ENCODE data around the gene MR1.
"Not testable (repeated sequence)": the region's sequence is repeated elsewhere in the genome, so short reads cannot be mapped to it uniquely, and the experiment has no call there.

Gene MR1

DNA sequence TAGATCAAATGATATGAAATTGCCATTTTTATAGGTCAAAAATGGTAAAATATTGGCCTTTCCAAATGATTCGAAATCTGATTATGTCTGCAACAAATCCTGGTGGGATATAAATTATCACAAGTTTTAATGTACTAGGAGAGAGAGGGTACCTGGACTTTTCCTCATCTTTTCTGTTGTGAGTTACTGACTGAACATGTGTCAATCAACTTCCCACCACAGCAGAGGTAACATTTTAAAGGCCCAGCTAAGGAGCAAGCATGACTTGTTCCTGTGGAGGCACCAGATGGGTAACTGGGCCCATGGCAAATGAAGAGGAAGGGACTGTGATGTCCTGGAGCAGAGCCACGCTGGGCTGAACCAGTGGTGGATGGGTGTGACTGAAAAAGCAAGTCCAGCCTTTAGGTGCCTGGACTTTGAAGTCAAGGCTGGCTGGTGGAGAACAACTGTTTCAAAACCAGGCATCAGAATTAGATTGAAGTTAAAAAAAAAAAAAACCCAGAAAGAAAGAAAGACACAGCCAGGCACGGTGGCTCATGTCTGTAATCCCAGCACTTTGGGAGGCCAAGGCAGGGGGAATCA lies 6.6 kb downstream of the MR1 start:
- no peak for DNase-seq (ENCODE audit: low read depth)
- TF ChIP-seq, protein P1, sequence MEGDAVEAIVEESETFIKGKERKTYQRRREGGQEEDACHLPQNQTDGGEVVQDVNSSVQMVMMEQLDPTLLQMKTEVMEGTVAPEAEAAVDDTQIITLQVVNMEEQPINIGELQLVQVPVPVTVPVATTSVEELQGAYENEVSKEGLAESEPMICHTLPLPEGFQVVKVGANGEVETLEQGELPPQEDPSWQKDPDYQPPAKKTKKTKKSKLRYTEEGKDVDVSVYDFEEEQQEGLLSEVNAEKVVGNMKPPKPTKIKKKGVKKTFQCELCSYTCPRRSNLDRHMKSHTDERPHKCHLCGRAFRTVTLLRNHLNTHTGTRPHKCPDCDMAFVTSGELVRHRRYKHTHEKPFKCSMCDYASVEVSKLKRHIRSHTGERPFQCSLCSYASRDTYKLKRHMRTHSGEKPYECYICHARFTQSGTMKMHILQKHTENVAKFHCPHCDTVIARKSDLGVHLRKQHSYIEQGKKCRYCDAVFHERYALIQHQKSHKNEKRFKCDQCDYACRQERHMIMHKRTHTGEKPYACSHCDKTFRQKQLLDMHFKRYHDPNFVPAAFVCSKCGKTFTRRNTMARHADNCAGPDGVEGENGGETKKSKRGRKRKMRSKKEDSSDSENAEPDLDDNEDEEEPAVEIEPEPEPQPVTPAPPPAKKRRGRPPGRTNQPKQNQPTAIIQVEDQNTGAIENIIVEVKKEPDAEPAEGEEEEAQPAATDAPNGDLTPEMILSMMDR (IDR thresholded peaks at IDR 0.05; ENCODE audit: low read length, missing control alignments), result no peak
- H3K4me3 ChIP-seq (replicated peaks; ENCODE audit: low read depth, low read length), result no peak overlapping the region

DNA sequence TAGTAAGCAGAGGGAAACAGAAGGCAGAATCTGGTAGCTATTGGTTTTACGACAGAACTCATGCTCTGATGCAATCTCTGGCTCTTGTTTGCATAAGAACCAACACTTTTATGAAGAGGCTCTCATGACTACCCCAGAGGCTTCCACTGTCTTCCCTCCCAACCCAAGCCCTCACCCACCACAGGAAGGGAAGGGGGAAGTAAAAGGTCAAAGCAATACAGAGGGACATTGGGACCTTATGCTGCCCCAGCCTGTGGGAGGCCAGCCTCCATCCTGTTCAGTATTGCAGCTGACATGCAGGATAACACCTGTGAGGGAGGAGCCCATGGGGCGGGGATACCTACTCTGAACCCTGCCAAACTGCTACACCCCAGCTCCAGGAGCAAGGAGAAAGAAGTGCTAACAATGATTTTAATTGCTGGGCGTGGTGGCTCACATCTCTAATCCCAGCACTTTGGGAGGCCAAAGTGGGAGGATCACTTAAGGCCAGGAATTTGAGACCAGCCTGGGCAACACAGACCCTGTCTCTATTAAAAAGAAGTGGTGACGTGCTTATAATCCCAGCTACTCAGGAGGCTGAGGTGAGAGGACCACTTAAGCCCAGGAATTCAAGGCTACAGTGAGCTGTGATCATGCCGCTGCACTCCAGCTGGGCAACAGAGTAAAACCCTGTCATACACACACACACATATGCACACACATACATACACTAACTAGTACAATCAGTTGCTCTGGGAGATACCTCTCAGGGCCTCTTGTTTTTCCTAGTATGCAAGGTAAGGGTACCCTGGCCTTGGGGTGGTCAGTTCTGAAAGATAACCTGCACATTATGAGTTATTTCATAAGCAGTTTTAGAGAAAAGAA lies 9.5 kb downstream of the MR1 start:
- DNase-seq (ENCODE audit: low read depth), result peak; percentile 41
- TF ChIP-seq, protein P1 (IDR thresholded peaks at IDR 0.05; ENCODE audit: low read length, missing control alignments), result no peak
- no peak overlapping the region for H3K4me3 ChIP-seq (replicated peaks; ENCODE audit: low read depth, low read length)

DNA sequence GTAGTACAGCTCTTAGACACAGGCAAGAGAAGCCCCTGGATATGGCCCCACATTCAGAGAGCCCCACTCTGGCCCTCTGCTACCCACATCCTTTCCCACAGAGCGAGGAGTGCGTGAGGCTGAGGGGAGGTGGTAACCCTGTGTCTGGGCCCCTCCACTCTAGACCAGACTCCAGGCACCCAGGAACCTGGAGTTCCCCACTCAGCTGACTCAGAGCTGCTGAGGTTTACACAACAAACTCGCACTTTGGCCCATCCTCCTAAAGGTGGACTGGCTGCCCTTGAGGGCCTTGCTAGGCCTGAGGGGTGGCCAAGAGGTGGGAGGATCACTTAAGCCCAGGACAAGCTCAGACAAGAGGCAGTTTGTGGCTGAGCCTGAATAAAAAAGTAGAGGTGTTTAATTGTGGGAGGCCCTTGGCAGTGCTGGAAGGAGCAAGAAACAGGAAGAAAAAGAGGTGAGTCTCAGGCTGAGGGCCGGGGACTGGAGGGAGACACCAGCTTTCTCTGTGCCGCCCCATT lies 10.7 kb downstream of the MR1 start:
- TF ChIP-seq, protein P1 (IDR thresholded peaks at IDR 0.05; ENCODE audit: low read length, missing control alignments), result no peak
- peak; percentile 15 for DNase-seq (ENCODE audit: low read depth)

DNA sequence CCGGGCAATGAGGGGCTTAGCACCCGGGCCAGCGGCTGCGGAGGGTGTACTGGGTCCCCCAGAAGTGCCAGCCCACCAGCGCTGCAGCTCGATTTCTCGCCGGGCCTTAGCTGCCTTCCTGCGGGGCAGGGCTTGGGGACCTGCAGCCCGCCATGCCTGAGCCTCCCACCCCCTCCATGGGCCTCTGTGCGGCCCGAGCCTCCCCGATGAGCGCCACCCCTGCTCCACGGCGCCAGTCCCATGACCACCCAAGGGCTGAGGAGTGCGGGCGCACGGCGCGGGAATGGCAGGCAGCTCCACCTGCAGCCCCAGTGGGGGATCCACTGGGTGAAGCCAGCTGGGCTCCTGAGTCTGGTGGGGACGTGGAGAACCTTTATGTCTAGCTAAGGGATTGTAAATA lies 12.2 kb downstream of the MR1 start:
- not testable (repeated sequence) for H3K4me3 ChIP-seq (replicated peaks; ENCODE audit: low read depth, low read length); DNase-seq (ENCODE audit: low read depth)

More for the DNA sequence above, 10.7 kb downstream of the MR1 start:
- no peak overlapping the region for H3K4me3 ChIP-seq (replicated peaks; ENCODE audit: low read depth, low read length)

DNA sequence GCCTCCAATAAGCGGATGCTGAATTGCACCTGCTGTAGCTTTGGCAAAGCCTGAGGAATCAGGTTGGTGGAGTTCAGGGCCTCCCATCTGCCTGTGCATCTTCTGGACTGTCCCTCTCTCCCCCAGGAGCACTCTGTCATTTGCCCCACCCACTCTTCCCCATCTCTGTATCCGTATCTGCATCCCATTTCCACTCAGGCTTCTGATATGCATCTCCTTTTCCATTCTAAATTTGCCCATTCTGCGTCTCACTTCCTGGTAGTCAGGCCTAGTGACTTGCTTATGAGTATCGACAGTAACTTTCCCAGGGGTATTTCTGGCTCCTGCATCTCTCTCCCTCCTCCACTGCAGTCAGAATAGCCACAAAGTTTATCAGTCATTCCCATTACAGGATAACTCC lies 15.6 kb downstream of the MR1 start:
- TF ChIP-seq, protein P1 (IDR thresholded peaks at IDR 0.05; ENCODE audit: low read length, missing control alignments), result no peak
- no peak overlapping the region for H3K4me3 ChIP-seq (replicated peaks; ENCODE audit: low read depth, low read length)
- DNase-seq (ENCODE audit: low read depth), result no peak

DNA sequence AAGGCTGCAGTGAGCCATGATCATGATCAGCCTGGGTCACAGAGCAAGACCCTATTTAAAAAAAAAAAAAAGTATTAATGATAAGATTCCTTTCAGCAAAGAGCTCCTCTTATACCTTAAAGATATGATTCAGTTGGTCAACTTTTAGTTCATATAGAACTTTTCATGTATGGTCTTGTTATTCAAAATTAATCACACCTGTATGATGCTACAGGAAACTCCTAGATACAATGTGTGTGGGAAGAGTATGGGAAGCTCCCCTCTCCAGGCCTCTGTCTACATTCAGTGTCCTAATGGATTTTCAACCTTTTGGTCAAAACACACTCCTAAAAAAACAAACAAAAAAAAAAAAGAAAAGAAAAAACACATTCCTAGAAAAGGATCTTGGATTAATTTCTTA lies 17.1 kb downstream of the MR1 start:
- DNase-seq (ENCODE audit: low read depth), result no peak
- no peak overlapping the region for H3K4me3 ChIP-seq (replicated peaks; ENCODE audit: low read depth, low read length)
- TF ChIP-seq, protein P1 (IDR thresholded peaks at IDR 0.05; ENCODE audit: low read length, missing control alignments), result no peak

DNA sequence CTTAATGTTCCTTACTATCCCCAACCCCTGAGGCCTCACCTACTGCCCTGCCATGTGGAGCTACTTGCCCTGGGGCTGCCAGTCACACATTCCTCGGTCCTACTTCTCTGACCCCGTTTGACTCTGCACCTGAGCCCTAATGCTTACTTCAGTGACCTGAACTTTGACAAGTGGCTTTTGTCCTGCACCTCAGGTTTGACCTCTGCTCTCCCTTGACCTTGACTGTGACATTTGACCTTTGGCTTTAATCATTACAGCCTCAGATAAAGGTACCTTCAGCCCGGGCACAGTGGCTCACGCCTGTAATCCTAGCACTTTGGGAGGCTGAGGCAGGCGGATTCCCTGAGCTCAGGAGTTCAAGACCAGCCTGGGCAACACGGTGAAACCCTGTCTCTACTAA lies 22.8 kb downstream of the MR1 start:
- H3K4me3 ChIP-seq (replicated peaks; ENCODE audit: low read depth, low read length), result no peak overlapping the region
- TF ChIP-seq, protein P1 (IDR thresholded peaks at IDR 0.05; ENCODE audit: low read length, missing control alignments), result no peak
- no peak for DNase-seq (ENCODE audit: low read depth)

Measured in fibroblast of pulmonary artery (primary cell).